ENCODE measurements around the gene PTPRD. TPM values are rescaled to one million over a fixed set of nuclear protein-coding genes. Genes with fewer than 3 reads are reported as not detected.

Gene PTPRD
- total RNA-seq, 3 donors from 2014 or later (not counting 1 experiment from before 2014, with no cell fraction given): 0.05 to 0.68 TPM; not detected in 1

- intact Hi-C loops (cut with micrococcal nuclease): no loop called here
- WGBS (ENCODE audit: insufficient coverage): 90% methylated on average over 3 of the region's 3 CpGs
Observed at GRCh38 chr9:8680157-8680556, 1932.6 kb downstream of the PTPRD start.

GRCh38 chr9:8679371-8679822 lies 1933.4 kb downstream of the PTPRD start:
- Histone ChIP-seq H3K4me3 (ENCODE audit: low read length) (no peak overlapping the region), H3K36me3 (ENCODE audit: control insufficient read depth, insufficient read depth, low read length) (no peaks in the 10 kb centered on the region), H3K27ac (ENCODE audit: low read length) (no peak overlapping the region), H3K9me3 (ENCODE audit: control insufficient read depth, insufficient read depth, low read length) (no peaks in the 10 kb centered on the region), H3K27me3 (ENCODE audit: control insufficient read depth, insufficient read depth, low read length) (no peaks in the 10 kb centered on the region), H3K4me1 (ENCODE audit: control insufficient read depth, insufficient read depth, low read length) (no peaks in the 10 kb centered on the region)
- intact Hi-C loops (cut with micrococcal nuclease): no loop called here
- ATAC-seq (no peak), DNase-seq (no peak)
- Mint-ChIP-seq H3K27ac (no peak overlapping the region), H3K4me3 (no peak overlapping the region), H3K4me1 (no peaks in the 10 kb centered on the region), H3K36me3 (no peaks in the 10 kb centered on the region), H3K27me3 (ENCODE audit: low read depth in 2 of 2) (no peaks in the 10 kb centered on the region), H3K9me3 (no peaks in the 10 kb centered on the region)
- no peak for TF ChIP-seq CTCF (IDR thresholded peaks at IDR 0.05)
- 72% methylated on average over 2 of the region's 2 CpGs for WGBS (ENCODE audit: insufficient coverage)

More at GRCh38 chr9:8680157-8680556, 1932.6 kb downstream of the PTPRD start:
- Mint-ChIP-seq H3K36me3 (no peaks in the 10 kb centered on the region), H3K4me3 (no peak overlapping the region), H3K9me3 (no peaks in the 10 kb centered on the region), H3K4me1 (no peaks in the 10 kb centered on the region), H3K27me3 (ENCODE audit: low read depth in 2 of 2) (no peaks in the 10 kb centered on the region), H3K27ac (no peak overlapping the region)
- H3K4me3 ChIP-seq (ENCODE audit: low read length): no peak overlapping the region
- ATAC-seq: no peak
- TF ChIP-seq CTCF (IDR thresholded peaks at IDR 0.05): no peak
- no peaks in the 10 kb centered on the region for H3K36me3 ChIP-seq (ENCODE audit: control insufficient read depth, insufficient read depth, low read length)
- H3K27me3 ChIP-seq (ENCODE audit: control insufficient read depth, insufficient read depth, low read length): no peaks in the 10 kb centered on the region
- H3K27ac ChIP-seq (ENCODE audit: low read length): no peak overlapping the region
- no peak for DNase-seq
- no peaks in the 10 kb centered on the region for H3K4me1 ChIP-seq (ENCODE audit: control insufficient read depth, insufficient read depth, low read length)
- no peaks in the 10 kb centered on the region for H3K9me3 ChIP-seq (ENCODE audit: control insufficient read depth, insufficient read depth, low read length)

GRCh38 chr9:8677741-8678140 lies 1935.1 kb downstream of the PTPRD start:
- H3K27me3 Mint-ChIP-seq (ENCODE audit: low read depth in 2 of 2): no peaks in the 10 kb centered on the region
- no peaks in the 10 kb centered on the region for H3K36me3 Mint-ChIP-seq
- 90% methylated on average over 4 of the region's 4 CpGs for WGBS (ENCODE audit: insufficient coverage)
- ATAC-seq (no peak), DNase-seq (no peak)
- H3K4me1 Mint-ChIP-seq: no peaks in the 10 kb centered on the region
- no peak for TF ChIP-seq CTCF (IDR thresholded peaks at IDR 0.05)
- Histone ChIP-seq H3K27ac (ENCODE audit: low read length) (no peak overlapping the region), H3K4me1 (ENCODE audit: control insufficient read depth, insufficient read depth, low read length) (no peaks in the 10 kb centered on the region), H3K9me3 (ENCODE audit: control insufficient read depth, insufficient read depth, low read length) (no peaks in the 10 kb centered on the region), H3K4me3 (ENCODE audit: low read length) (no peak overlapping the region), H3K36me3 (ENCODE audit: control insufficient read depth, insufficient read depth, low read length) (no peaks in the 10 kb centered on the region), H3K27me3 (ENCODE audit: control insufficient read depth, insufficient read depth, low read length) (no peaks in the 10 kb centered on the region)
- intact Hi-C loops (cut with micrococcal nuclease): no loop called here
- H3K27ac Mint-ChIP-seq: no peak overlapping the region
- H3K4me3 Mint-ChIP-seq: no peak overlapping the region
- no peaks in the 10 kb centered on the region for H3K9me3 Mint-ChIP-seq

- H3K4me1 ChIP-seq (ENCODE audit: control insufficient read depth, insufficient read depth, low read length): no peaks in the 10 kb centered on the region
- no peaks in the 10 kb centered on the region for H3K9me3 Mint-ChIP-seq
- no peaks in the 10 kb centered on the region for H3K9me3 ChIP-seq (ENCODE audit: control insufficient read depth, insufficient read depth, low read length)
- H3K4me3 ChIP-seq (ENCODE audit: low read length): no peak overlapping the region
- no peaks in the 10 kb centered on the region for H3K27me3 ChIP-seq (ENCODE audit: control insufficient read depth, insufficient read depth, low read length)
- no peak overlapping the region for H3K27ac Mint-ChIP-seq
- no peaks in the 10 kb centered on the region for H3K36me3 ChIP-seq (ENCODE audit: control insufficient read depth, insufficient read depth, low read length)
- H3K36me3 Mint-ChIP-seq: no peaks in the 10 kb centered on the region
- no peak for TF ChIP-seq CTCF (IDR thresholded peaks at IDR 0.05)
- no peak overlapping the region for H3K4me3 Mint-ChIP-seq
- no peak for ATAC-seq
- no peaks in the 10 kb centered on the region for H3K27me3 Mint-ChIP-seq (ENCODE audit: low read depth in 2 of 2)
- H3K27ac ChIP-seq (ENCODE audit: low read length): no peak overlapping the region
- no peaks in the 10 kb centered on the region for H3K4me1 Mint-ChIP-seq
- no peak for DNase-seq
- intact Hi-C loops (cut with micrococcal nuclease): no loop called here
Observed at GRCh38 chr9:8674536-8674935, 1938.3 kb downstream of the PTPRD start.
